Stimulated activated CD4-positive, alpha-beta T cell treated with anti-CD3 and anti-CD28 coated beads, Interleukin-4, amount 100 ng/mL, for 48 hours (primary cell): ENCODE measurements around the gene PGA3.
"Not testable (repeated sequence)": the region's sequence is repeated elsewhere in the genome, so short reads cannot be mapped to it uniquely, and the experiment has no call there.

ENCODE experiments used
- DNase-seq, 2 donors: peaks; one replicate each; pipeline ENCODE4 v3.0.0-alpha.2; 2020; ENCODE audit warnings: low read depth in 2 of 2

PGA3 gene

GRCh38 chr11:61207636-61208310 lies 4.5 kb downstream of the PGA3 start:
- DNase-seq = not testable (repeated sequence)

DNA sequence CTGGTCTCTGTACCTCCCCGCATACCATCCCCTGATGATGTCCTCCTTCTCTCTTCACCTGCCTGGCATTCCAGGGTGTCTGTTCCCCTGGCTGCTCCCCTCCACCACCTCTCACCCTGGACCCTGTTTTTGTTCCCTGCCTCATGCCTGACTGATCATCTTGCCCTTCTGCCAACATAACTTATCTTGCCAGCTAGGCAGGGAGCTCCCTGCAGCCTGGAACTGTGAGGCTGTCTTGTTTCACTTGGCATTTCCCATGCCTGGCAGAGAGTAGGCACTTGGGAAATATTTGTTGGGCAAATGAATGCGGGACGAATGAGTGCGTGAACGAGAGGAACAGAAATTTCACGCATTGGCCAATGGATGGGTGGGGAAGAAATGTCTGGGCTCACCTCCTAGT lies 7.3 kb downstream of the PGA3 start:
- not testable (repeated sequence) for DNase-seq

GRCh38 chr11:61211327-61211952 lies 8.1 kb downstream of the PGA3 start:
- DNase-seq = not testable (repeated sequence)

- DNase-seq = not testable (repeated sequence)
Measured at GRCh38 chr11:61212202-61212601, 8.9 kb downstream of the PGA3 start.

GRCh38 chr11:61213711-61214324 lies 10.5 kb downstream of the PGA3 start:
- DNase-seq = not testable (repeated sequence)

DNA sequence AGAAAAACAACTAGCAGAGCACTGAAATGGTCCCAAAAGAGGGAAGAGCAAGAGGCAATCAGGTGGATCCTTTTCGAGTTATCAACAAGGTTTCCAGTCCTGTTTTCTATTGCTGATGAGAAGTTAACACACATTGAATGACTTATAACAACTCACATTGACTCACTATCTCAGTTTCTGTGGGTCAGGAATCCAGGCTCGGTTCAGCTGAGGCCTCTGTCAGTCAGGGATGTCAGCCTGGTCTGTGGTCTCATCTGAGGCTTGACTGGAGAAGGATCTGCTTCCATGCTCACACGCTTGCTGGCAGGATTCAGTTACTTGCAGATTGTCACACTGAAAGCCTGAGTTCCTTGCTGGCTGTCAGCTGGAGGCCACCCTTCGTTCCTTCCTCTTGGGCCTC lies 15.0 kb downstream of the PGA3 start:
- DNase-seq = not testable (repeated sequence)

DNA sequence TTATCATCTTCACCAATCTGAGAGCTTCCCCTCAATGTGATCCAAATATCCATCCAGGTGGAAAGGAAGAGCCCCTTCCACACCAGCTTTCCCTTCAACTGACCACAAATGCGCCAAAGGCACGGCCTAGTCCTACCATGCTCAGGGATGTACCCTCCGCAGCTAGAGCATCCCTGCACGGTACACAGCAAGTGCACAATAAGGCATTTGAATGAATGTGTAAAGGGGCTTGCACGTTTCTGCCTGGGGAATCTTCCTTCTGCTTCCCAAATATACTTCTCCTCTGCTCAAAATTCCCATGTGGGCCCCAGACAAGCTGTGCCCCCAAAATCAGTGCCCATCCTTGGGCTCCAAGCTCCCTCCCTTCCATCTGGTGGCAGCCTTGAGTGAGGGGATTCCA lies 15.7 kb downstream of the PGA3 start:
- DNase-seq = not testable (repeated sequence)

DNA sequence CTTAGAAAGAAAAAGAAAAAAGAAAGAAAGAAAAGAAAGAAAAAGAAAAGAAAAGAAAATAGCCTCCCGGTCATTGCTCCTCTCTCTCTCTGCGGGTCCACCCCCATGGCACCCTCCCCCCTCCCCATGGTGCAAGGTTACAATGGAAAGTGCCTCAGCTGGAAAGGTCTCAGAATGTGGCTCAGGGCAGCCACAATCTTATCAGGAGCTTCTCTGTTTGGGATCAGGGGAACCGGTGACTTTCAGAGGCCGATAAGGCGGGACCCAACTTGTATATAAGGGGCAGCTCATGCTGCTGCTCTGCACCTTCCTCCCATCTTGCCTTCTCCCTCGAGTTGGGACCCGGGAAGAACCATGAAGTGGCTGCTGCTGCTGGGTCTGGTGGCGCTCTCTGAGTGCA lies 18.7 kb downstream of the PGA3 start, which contains the start of gene PGA4:
PGA4 (plus strand) TSS at position 301 of the 400 bp plus-strand sequence; CDS start at position 355, 54 bp downstream.
- not testable (repeated sequence) for DNase-seq

GRCh38 chr11:61222692-61223091 lies 19.4 kb downstream of the PGA3 start:
- DNase-seq = not testable (repeated sequence)

- DNase-seq = not testable (repeated sequence)
Measured at GRCh38 chr11:61226457-61227137, 23.3 kb downstream of the PGA3 start.

- DNase-seq = not testable (repeated sequence)
Measured at GRCh38 chr11:61229458-61229857, 26.1 kb downstream of the PGA3 start.

GRCh38 chr11:61231033-61231432 lies 27.7 kb downstream of the PGA3 start:
- DNase-seq = not testable (repeated sequence)

DNA sequence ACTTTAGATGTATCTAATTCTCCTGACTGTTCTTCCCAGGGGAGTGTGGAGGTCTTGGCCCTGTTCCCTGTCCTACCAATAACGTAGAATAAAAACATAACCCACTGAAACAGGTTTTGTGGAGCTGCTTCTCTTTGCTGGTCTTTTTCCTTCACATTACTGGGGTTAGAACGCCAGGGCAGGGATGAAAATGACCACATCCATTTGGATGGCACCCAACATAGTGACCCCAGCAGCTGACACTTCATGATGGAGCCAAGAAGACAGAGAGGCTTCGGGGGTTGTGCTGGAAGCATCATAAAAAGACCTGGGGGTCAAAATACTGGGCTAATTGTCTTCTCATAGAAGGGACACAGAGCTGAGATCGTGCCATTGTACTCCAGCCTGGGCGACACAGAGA lies 28.3 kb downstream of the PGA3 start:
- DNase-seq = not testable (repeated sequence)

DNA sequence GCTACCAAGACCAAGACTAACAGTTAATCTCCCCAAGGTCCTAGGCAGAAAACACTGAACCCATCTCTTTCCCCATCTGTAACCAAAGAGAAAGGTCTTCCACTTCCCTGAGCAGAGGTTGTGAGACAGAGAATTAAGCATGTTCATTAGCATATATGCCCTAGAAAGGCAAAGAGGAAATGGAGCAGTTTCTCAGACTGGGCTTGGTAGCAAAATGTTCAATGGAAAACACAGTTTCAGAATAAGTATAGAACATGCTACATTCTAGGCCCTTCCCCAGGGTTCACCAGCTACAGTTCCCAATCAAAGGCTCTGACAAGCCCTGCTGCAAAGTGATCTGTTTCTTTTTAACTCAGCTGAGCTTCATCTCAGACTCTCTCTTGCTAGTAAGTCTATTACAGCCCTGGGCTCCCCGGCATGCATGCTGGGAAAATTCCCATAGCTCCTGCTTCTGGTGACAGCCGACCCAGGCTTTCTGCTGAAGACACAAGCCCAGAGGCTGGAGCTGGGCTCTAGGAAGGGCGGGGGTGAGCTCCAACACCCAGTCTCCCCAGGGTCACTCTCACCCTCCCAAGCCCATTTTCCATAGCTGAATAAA lies 29.3 kb downstream of the PGA3 start:
- not testable (repeated sequence) for DNase-seq

- not testable (repeated sequence) for DNase-seq
Measured at GRCh38 chr11:61237130-61237529, 33.8 kb downstream of the PGA3 start.

- not testable (repeated sequence) for DNase-seq
Measured at GRCh38 chr11:61240288-61240687, 37.0 kb downstream of the PGA3 start.

- not testable (repeated sequence) for DNase-seq
Measured at GRCh38 chr11:61240875-61241274, 37.6 kb downstream of the PGA3 start, which contains the start of gene PGA5. Gene PGA5 (plus strand): TSS chr11:61241175. CDS start chr11:61241227, 52 bp downstream.

DNA sequence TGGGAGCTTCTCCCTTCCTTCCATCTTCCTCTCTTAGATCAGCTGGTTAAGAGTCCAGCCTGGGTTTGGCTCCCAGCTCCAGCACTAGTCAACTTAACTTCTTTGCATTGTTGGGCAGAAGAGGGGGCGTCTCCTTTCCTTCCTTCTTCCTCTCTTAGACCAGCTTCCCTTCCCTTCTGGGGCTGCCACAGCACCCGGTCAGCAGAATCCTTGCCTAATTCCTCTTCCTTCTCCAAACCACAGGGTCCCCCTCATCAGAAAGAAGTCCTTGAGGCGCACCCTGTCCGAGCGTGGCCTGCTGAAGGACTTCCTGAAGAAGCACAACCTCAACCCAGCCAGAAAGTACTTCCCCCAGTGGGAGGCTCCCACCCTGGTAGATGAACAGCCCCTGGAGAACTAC lies 38.2 kb downstream of the PGA3 start:
- not testable (repeated sequence) for DNase-seq

- DNase-seq = not testable (repeated sequence)
Measured at GRCh38 chr11:61245284-61245964, 42.1 kb downstream of the PGA3 start.

DNA sequence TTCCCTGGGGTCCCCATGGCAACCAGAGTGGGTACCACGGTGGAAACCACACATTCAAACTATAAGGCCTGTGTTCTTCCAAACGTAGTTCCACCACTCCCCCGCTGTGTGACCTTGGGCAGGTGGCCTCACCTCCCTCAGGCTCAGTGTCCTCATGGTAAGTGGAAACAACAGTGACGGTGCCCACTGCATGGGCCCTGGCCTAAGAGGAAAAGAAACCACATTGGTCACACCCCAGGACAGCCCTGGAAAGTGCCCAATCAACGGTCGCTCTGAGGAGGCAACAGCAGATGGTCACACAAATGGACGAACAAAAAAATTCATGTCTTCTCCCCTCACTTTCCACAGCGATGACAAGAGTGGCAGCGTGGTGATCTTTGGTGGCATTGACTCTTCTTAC lies 44.8 kb downstream of the PGA3 start:
- DNase-seq = not testable (repeated sequence)

DNA sequence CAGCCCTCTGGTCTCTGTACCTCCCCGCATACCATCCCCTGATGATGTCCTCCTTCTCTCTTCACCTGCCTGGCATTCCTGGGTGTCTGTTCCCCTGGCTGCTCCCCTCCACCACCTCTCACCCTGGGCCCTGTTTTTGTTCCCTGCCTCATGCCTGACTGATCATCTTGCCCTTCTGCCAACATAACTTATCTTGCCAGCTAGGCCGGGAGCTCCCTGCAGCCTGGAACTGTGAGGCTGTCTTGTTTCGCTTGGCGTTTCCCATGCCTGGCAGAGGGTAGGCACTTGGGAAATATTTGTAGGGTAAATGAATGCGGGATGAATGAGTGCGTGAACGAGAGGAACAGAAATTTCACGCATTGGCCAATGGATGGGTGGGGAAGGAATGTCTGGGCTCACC lies 45.9 kb downstream of the PGA3 start:
- DNase-seq = not testable (repeated sequence)
